H9 (cell line): ENCODE data around the gene ASTL. TPM values are rescaled to one million over a fixed set of nuclear protein-coding genes. Genes with fewer than 3 reads are reported as not detected.

Source experiments
- DNase-seq: peaks from one replicate; pipeline ENCODE4 v3.0.0-alpha.2; 2017
- H2AFZ ChIP-seq: one replicate; pipeline ENCODE4 v1.6.1; 2013; ENCODE audit warnings: mild to moderate bottlenecking, low read length, control low read depth, moderate library complexity
- H2AK5ac ChIP-seq: 2 replicates; pipeline ENCODE4 v1.6.1; 2013; ENCODE audit warnings: low read length, control low read depth, mixed read lengths; ENCODE audit not compliant: insufficient read length
- H2BK120ac ChIP-seq: one replicate; pipeline ENCODE4 v1.6.1; 2013; ENCODE audit warnings: low read depth, mild to moderate bottlenecking, low read length, control low read depth, inconsistent platforms; ENCODE audit not compliant: poor library complexity, severe bottlenecking
- H2BK12ac ChIP-seq: 2 replicates; pipeline ENCODE4 v1.6.1; 2013; ENCODE audit warnings: low read length, control low read depth, mixed read lengths, low read depth; ENCODE audit not compliant: insufficient read length
- H2BK15ac ChIP-seq: 2 replicates; pipeline ENCODE4 v1.6.1; 2013; ENCODE audit warnings: low read depth, low read length, control low read depth
- H2BK20ac ChIP-seq: one replicate; pipeline ENCODE4 v1.6.1; 2013; ENCODE audit warnings: low read depth, mild to moderate bottlenecking, low read length, control low read depth, inconsistent platforms; ENCODE audit not compliant: poor library complexity, severe bottlenecking
- H2BK5ac ChIP-seq: 2 replicates; pipeline ENCODE4 v1.6.1; 2013; ENCODE audit warnings: low read length, control low read depth, mixed read lengths; ENCODE audit not compliant: insufficient read length
- H3K14ac ChIP-seq: 2 replicates; pipeline ENCODE4 v1.6.1; 2013; ENCODE audit warnings: low read length, control low read depth; ENCODE audit not compliant: insufficient read depth
- H3K18ac ChIP-seq: 2 replicates; pipeline ENCODE4 v1.6.1; 2013; ENCODE audit warnings: low read depth, mild to moderate bottlenecking, mixed read lengths, low read length, control low read depth; ENCODE audit not compliant: insufficient read length
- H3K23ac ChIP-seq: 2 replicates; pipeline ENCODE4 v1.6.1; 2013; ENCODE audit warnings: low read length, control low read depth, mixed read lengths, low read depth; ENCODE audit not compliant: insufficient read length
- H3K23me2 ChIP-seq: 2 replicates; pipeline ENCODE4 v1.6.1; 2013; ENCODE audit warnings: low read depth, mild to moderate bottlenecking, mixed read lengths, low read length, control low read depth; ENCODE audit not compliant: insufficient read length, poor library complexity, severe bottlenecking
- H3K27ac ChIP-seq: 2 replicates; pipeline ENCODE4 v1.5.1; 2013; ENCODE audit warnings: low read length, control low read depth, mixed read lengths, low read depth; ENCODE audit not compliant: insufficient read length
- H3K27me3 ChIP-seq: 2 replicates; pipeline ENCODE4 v1.6.1; 2013; ENCODE audit warnings: low read length, control low read depth, inconsistent platforms; ENCODE audit not compliant: insufficient read depth
- H3K4ac ChIP-seq: 2 replicates; pipeline ENCODE4 v1.6.1; 2013; ENCODE audit warnings: low read depth, mild to moderate bottlenecking, control low read depth, inconsistent platforms, low read length, moderate library complexity
- H3K4me1 ChIP-seq: 2 replicates; pipeline ENCODE4 v1.6.1; 2013; ENCODE audit warnings: low read length, control low read depth, inconsistent platforms; ENCODE audit not compliant: insufficient read depth
- H3K4me2 ChIP-seq: 2 replicates; pipeline ENCODE4 v1.6.1; 2013; ENCODE audit warnings: low read length, control low read depth, mixed read lengths; ENCODE audit not compliant: insufficient read length, insufficient read depth
- H3K56ac ChIP-seq: 2 replicates; pipeline ENCODE4 v1.6.1; 2013; ENCODE audit warnings: low read depth, mild to moderate bottlenecking, mixed read lengths, low read length, control low read depth; ENCODE audit not compliant: insufficient read length
- H3K79me1 ChIP-seq: 2 replicates; pipeline ENCODE4 v1.6.1; 2013; ENCODE audit warnings: low read depth, mild to moderate bottlenecking, moderate library complexity, low read length, control low read depth, inconsistent platforms; ENCODE audit not compliant: insufficient read depth, poor library complexity, severe bottlenecking
- H3K79me2 ChIP-seq: 2 replicates; pipeline ENCODE4 v1.6.1; 2013; ENCODE audit warnings: low read length, control low read depth, inconsistent platforms; ENCODE audit not compliant: insufficient read depth
- H3K9ac ChIP-seq: 2 replicates; pipeline ENCODE4 v1.6.1; 2013; ENCODE audit warnings: low read length, control low read depth, mixed read lengths; ENCODE audit not compliant: insufficient read length; ENCODE audit errors: extremely low read depth
- H3K9me3 ChIP-seq: one replicate; pipeline ENCODE4 v1.6.1; 2013; ENCODE audit warnings: low read depth, low read length, inconsistent platforms; ENCODE audit not compliant: control insufficient read depth
- H3T11ph ChIP-seq: one replicate; pipeline ENCODE4 v1.6.1; 2013; ENCODE audit warnings: mild to moderate bottlenecking, low read length, control low read depth, inconsistent platforms
- H4K20me1 ChIP-seq: one replicate; pipeline ENCODE4 v1.6.1; 2013; ENCODE audit not compliant: control insufficient read depth, insufficient read length, insufficient read depth
- H4K5ac ChIP-seq: 2 replicates; pipeline ENCODE4 v1.6.1; 2013; ENCODE audit warnings: low read depth, mild to moderate bottlenecking, mixed read lengths, low read length, control low read depth; ENCODE audit not compliant: insufficient read length
- H4K8ac ChIP-seq: replicated peaks from 2 replicates; pipeline ENCODE4 v1.6.1; 2013; ENCODE audit warnings: low read length, control low read depth, mixed read lengths, low read depth; ENCODE audit not compliant: insufficient read length
- H4K91ac ChIP-seq: 2 replicates; pipeline ENCODE4 v1.6.1; 2013; ENCODE audit warnings: low read depth, mild to moderate bottlenecking, moderate library complexity, mixed read lengths, low read length, control low read depth; ENCODE audit not compliant: insufficient read length
- H3K27ac Mint-ChIP-seq, 3 experiments: 2 replicates in 2 of 3; 3 replicates in 1 of 3; pipeline ENCODE4 v1.8.0; 2020 to 2021; ENCODE audit warnings: mixed read lengths in 3 of 3, mild to moderate bottlenecking in 1 of 3, moderate library complexity in 1 of 3
- H3K27me3 Mint-ChIP-seq: 2 replicates; pipeline ENCODE4 v1.8.0; 2021; ENCODE audit warnings: low read depth, mild to moderate bottlenecking, moderate library complexity, mixed read lengths
- H3K36me3 Mint-ChIP-seq, 3 experiments: 2 replicates in 2 of 3; 3 replicates in 1 of 3; pipeline ENCODE4 v1.8.0; 2020 to 2021; ENCODE audit warnings: low read depth in 3 of 3, mixed read lengths in 3 of 3; ENCODE audit not compliant: insufficient read depth in 1 of 3
- H3K4me1 Mint-ChIP-seq, 2 experiments: 2 replicates each; pipeline ENCODE4 v1.8.0; 2020; ENCODE audit warnings: mixed read lengths in 2 of 2
- H3K4me3 Mint-ChIP-seq, 2 experiments: 2 replicates in 1 of 2; 3 replicates in 1 of 2; pipeline ENCODE4 v1.8.0; 2020 to 2021; ENCODE audit warnings: mild to moderate bottlenecking in 2 of 2, mixed read lengths in 2 of 2, moderate library complexity in 1 of 2
- H3K9me3 Mint-ChIP-seq, 2 experiments: 2 replicates in 1 of 2; 3 replicates in 1 of 2; pipeline ENCODE4 v1.8.0; 2020; ENCODE audit warnings: mild to moderate bottlenecking in 2 of 2, mixed read lengths in 2 of 2, moderate library complexity in 1 of 2
- CTCF ChIP-seq: fragments of 200-600 bp; sonication (generic); conservative IDR thresholded peaks from 3 replicates; pipeline ENCODE4 v1.8.0; 2021; ENCODE audit warnings: antibody characterized with exemption, mild to moderate bottlenecking
- WGBS: extraction: QIAGEN DNeasy Blood & Tissue Kit; methylation state at CpG from one replicate; pipeline ENCODE4 v1.1.7; 2013; ENCODE audit warnings: missing lambda C conversion rate, low lambda C conversion rate, mixed read lengths; ENCODE audit not compliant: insufficient read length; ENCODE audit errors: extremely low coverage; 5-methylcytosine and 5-hydroxymethylcytosine counted together
- total RNA-seq: library from RNA; stranded (reverse); gene quantifications from 2 replicates; pipeline ENCODE4 v1.2.1, GENCODE V29; 2021

ASTL gene
- total RNA-seq, 1 experiment from 2014 or later, result 0.81 TPM

GRCh38 chr2:96100893-96101304, 37.4 kb downstream of the ASTL start:
- DNase-seq, result no peak
- Mint-ChIP-seq H3K4me1 (peaks cover 11 to 30% of the 10 kb centered on the region in 2 experiments), H3K27me3 (peaks cover 2% of the 10 kb centered on the region), H3K36me3 (peaks cover 5 to 8% (median 7%) of the 10 kb centered on the region in 3 experiments; a peak in 5 of 7 replicates), H3K4me3 (no peak overlapping the region), H3K27ac (no peak overlapping the region), H3K9me3 (peaks cover 9 to 11% of the 10 kb centered on the region in 2 experiments)
- H4K8ac ChIP-seq, result no peak overlapping the region
- H2BK12ac ChIP-seq, result no peak overlapping the region
- H3K9ac ChIP-seq, result no peak overlapping the region
- H4K91ac ChIP-seq, result no peak overlapping the region
- no peak overlapping the region for H3K56ac ChIP-seq
- no peaks in the 10 kb centered on the region for H3K23me2 ChIP-seq
- H3K18ac ChIP-seq, result no peak overlapping the region
- H2BK20ac ChIP-seq, result no peak overlapping the region
- no peak overlapping the region for H3K27ac ChIP-seq
- no peak overlapping the region for H2AFZ ChIP-seq
- no peaks in the 10 kb centered on the region for H3K79me2 ChIP-seq
- no CpG with 5 or more reads among the region's 3 CpGs for WGBS
- TF ChIP-seq CTCF, result no peak
- H3K4me1 ChIP-seq, result no peaks in the 10 kb centered on the region; the same call in 1 of the 2 replicates
- no peaks in the 10 kb centered on the region for H3K27me3 ChIP-seq
- no peak overlapping the region for H3T11ph ChIP-seq
- no peak overlapping the region for H3K23ac ChIP-seq
- no peak overlapping the region for H3K4ac ChIP-seq
- H2BK15ac ChIP-seq, result no peak overlapping the region
- no peak overlapping the region for H2AK5ac ChIP-seq
- H2BK120ac ChIP-seq, result no peak overlapping the region
- no peaks in the 10 kb centered on the region for H4K20me1 ChIP-seq
- no peak overlapping the region for H4K5ac ChIP-seq
- no peaks in the 10 kb centered on the region for H3K9me3 ChIP-seq
- H3K79me1 ChIP-seq, result no peaks in the 10 kb centered on the region
- H2BK5ac ChIP-seq, result no peak overlapping the region
- H3K14ac ChIP-seq, result no peak overlapping the region
- no peak overlapping the region for H3K4me2 ChIP-seq
